GM19025 (cell line): ENCODE data around the gene WFS1.

Source experiments
- ATAC-seq: cut with Tn5 transposase; IDR thresholded peaks from one replicate; pipeline ENCODE4 v1.9.1; 2021; ENCODE audit warnings: mild to moderate bottlenecking, low read depth, moderate library complexity; ENCODE audit not compliant: unreplicated experiment

Gene WFS1

DNA sequence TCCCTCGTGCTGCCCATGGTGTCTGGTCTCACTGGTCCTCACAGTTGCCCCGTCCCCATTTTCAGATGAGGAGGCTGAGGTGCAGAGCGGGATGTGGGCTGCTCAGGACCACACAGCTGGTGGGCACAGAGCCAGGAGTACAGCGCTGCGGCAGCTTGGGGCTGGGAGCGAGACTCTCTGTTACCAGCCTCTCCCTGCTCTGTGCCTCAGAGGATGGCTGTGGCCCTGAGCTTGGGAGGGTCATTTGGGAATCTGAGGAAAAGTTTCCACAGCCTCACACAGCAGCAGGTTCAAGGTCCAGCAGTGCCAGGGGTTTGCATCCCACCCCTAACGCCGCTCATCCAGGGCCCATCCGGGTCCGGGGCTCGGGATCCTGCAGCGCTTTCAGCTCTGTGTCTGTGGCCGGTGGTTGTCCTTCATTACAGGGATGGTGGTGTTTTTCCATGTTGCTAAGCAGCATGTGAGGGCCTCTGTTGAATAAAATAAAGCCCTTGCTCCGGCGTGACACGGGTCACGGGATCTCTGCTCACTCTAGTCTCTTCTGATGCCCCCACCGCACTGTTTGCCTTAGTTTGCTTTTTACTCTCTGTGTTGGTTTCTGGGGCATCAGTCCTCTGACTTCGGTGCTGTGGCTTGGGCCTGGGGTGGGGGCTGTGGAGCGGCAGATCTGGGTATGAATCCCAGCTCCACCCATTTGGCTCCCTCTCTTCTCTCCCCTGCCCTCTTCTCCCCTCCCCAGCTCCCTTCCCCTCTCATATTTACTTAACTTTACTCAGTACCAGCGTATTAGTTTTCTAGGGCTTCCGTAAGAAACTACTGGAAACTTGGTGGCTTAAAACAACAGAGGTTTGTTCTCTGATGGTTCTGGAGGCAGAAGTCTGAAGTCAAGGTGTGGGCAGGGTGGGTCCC is 6.5 kb downstream of the WFS1 start:
- ATAC-seq, result no peak

DNA sequence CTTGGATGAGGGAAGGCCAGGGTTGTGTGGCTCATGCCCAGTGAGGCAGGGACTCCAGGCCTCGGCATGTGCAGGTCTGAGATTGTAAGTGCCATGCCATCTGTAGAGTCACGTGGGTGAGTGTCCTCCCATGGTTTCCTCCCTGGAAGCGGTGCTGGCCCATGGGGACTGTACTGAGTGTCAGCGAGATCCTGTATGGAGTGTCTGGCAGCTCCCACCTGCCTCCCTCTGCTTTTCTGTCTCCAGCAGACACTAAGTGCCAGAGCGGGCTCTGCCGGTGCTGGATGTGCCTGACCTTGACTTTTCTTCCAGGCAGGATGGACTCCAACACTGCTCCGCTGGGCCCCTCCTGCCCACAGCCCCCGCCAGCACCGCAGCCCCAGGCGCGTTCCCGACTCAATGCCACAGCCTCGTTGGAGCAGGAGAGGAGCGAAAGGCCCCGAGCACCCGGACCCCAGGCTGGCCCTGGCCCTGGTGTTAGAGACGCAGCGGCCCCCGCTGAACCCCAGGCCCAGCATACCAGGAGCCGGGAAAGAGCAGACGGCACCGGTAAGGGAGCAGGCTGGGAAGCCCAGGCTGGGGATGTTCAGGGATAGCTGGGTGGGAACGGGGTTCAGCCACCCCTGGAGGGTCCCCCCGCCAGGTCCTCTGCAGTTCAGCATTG is 7.6 kb downstream of the WFS1 start:
- no peak for ATAC-seq

DNA sequence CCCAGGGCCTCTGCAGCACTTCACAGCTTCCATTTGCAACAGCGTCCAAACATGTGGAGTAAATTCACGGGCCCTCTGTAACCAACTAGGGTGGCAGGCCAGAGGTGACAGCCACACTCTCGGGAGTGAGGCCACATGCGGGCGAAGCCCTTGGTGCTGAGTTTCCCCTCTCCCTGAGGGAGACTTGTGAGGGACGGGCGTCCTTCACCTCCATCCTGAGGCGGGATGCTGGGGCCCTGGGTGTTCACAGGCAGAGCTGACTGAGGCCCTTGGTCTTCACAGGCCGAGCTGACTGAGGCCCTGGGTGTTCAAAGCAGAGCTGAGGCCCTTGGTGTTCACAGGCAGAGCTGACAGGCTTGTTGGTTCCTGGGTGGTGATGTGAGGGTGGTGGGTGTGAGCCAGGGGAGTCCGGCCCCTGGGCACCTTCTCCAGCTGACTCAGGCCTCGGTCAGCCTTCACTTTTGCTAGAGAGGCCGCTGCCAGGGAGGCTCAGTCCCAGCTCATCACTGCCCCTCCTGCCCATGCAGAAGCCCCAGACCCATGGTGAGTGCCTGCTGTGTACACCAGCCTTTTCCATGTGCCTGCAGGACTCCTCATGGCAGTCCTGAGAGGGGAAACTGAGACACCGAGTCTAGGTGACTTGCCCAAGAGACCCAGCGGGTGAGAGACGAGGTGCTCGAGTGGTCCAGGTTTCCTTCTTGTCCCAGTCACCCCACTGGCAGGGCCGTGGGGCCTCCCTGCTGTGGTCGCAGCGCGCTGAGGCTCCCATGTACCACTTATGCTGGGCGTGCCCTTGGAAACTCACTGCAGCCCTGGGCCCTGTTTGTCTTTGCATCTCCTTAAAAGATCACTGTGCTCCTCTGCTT is 8.5 kb downstream of the WFS1 start:
- ATAC-seq, result no peak

DNA sequence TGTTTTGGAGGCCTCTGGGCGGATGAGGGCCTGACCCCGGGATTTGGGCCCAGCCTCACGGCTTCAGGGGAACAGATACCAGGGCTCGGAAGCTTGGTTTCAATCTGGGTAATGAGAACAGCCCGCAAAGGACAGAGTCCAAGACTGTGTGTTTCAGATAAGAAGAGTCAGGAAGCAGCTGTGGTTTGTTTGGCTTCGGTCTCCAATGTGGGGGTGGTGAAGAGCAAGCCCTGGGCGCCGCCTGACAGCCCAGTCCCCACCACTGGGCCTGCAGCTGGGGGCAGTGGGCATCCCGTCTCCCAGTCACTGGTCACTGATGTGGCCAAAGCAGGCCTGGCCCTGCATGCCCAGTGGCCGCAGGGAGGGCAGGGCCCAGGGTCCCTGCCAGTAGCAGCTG is 9.1 kb downstream of the WFS1 start:
- ATAC-seq, result peak; percentile 79

DNA sequence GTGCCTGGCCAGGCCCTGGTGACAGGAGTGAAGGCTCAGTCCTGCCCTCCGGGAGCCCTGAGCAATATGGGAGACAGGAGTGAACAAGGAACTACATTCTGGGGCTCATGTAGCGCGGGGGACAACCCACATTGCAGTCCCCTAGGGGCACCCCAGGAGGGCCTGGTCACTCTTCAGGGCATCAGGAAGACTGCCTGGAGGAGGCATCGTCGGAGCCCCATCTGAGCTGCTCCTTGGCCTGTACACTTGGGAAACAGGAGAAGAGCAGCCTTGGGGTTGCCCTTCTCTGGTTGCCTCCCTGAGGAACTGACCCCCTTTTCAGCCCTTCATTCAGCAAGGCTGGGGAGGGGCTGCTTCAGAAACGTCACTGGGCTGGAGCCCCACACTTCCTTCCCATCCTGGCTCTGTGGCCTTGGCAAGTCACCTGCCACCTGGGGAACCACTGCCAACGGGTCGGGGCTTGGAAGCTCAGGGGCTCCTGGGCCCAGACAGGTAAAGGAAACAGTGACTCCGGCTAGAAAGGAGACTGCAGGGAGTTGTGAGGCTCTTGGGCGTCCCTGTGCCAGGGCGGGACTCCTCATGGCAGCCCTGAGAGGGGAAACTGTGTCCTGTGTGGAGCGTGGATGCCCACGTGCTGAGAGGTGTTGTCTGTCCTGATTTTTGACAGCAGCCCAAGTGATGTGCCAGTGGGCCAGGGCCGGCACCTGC is 10.1 kb downstream of the WFS1 start:
- no peak for ATAC-seq

DNA sequence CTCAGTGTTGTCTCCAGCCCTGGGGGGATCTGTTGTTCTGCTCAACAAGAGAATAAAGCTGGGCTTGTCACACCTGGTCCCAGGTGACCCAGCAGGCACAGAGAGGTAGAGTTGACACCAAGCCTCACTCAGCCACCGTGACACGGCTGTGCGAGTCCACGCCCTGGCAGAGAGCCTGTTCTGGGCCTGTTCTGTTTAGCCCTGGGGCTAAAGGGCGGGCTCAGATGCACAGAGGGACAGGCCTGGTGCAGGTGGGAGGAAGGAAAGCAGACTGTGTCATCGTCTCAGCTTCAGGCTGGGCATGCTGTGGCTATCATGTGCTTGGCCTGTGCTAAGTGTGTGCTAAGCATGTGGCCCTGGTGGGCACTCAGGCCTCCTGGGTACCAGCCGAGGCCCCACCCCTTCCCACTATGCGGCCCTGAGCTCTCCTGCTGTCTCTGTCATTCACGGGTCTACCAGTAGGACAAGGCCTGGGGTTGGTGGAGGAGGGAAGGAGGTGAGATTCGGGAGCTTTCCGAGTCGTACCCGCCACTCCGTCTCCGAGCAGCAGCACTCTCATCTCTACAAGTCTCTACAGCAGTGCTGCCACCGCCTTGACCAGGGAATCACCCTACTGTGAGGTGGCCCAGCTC is 10.8 kb downstream of the WFS1 start:
- ATAC-seq, result no peak

DNA sequence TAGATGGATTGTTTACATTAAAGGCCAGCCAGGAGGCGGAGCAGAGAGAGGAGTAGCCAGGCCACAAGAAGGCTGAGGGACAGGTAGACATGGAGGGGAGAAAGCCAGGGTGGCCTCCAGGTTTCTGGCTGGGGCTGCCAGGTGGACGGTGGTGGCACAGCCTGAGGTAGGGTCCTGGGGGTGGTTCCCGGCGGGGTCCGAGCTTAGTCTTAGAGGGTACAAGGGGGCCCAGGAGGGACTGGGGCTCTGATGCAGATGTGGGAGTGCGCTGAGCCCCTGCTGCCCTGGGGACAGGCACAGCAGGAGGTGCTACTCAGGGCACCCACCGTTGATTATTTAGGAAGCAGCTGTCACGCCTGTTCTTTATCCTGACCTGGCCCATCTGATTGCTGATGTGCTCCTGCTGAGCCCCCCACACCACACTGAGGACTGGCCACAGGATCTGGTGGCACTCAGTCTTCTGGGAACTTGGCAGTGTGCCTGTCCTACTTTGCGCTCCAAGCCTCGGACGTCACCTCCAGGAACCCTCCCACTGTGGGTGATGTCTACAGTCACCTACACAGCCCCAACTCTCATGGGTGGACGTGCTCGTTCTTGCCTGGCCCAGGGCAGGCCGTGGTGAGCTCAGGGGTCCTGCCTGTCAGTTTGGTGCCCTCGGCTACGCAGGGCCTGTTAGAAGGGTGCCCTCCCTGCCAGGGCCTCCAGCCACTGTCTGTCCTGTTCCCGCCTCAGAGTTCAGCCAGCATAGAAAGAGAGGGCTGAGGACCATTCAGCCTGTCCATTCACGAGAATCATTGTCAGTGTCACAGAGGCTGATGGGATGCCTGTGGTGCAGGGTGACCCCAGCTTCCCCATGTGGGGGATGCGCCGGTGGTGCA is 12.0 kb downstream of the WFS1 start:
- ATAC-seq, result no peak

DNA sequence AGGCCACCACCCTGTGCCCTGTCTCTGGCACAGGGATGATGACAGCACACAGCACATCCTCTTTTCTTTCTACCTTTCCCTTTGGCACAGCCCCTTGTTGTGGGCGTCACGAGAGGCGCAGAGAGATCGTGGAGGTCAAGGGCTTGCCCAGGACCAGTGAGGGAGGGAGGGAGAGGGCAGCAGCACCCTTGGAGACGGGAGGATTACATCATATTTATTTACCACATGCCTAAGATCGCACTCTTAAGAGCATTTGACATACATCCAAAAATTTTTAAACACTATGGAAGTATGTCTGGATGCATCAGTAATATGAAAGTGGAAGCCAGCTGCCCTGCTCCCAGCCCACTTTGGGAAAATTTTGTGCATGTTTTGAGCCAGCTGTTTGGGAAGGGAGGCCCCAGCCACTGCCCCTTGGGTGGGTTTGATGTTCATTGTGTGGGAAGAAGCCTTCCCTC is 12.7 kb downstream of the WFS1 start:
- no peak for ATAC-seq

DNA sequence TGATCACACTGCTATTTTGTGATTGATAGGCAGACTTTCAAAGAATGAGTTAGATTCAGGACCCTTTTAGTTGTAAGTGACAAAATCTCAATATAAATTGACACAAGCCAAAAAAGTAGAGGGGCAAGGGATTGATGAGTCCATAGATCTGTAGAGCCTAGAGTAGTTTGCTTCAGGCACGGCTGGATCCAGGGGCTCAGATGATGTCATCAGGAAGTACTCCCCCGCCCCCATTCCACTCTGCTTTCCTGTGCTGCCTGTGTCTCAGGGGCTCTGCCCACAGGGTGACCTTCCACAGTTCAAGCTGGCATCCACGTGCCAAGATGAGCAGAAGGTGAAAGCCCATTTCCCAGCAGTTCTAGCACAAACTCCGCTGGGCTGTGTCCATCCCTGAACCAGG is 13.6 kb downstream of the WFS1 start:
- ATAC-seq, result no peak

DNA sequence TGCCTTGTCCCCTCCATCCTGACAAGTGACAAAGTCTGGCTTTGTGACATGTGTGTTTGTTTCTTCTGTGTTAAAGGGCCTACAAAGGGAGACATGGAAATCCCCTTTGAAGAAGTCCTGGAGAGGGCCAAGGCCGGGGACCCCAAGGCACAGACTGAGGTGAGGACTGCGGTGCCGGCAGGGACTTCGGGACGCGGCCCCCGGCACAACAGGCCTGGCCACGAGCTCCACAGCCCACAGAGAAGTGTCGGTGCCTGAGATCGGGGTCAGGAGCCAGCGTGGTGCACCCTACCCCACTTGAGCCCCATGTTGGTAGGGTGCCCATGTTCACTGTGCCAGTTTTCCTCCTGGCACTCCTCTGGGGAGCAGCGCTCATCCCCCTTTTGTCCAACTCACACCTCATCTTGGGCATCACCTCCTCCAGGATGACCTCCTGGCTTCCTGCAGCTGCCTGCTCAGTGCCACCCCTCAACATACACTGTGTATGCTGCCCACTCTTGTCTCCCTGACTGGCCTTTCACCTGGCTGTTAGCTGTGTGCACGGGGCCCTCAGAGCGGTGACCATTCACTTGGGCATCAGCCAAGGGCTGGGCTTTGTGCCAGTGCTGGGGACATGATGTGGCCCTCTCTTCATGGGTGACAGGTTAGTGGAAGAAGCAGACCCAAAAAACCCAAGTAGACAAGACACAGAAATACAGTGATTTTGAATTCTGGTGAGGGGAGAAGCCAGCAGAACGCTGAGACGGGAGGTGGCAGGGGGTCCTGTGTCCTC is 17.6 kb downstream of the WFS1 start:
- ATAC-seq, result no peak

DNA sequence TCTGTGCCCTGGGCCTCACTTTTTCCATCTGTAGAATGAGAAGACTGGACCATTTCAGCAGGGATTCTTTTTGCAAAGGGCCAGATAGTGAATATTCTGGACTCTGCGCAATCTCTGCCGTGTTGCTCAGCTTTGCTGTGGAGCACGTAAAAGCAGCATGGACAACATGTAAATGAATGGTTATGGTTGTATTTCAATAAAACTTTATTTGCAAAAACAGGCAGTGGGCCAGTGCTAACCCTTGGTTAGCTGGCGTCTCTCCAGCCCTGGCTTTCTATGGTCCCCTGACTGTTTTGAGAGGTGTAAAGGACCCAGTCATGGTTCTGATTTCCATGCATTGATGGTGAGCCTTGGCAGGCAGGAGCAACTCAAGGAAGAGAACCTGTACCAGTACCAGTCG is 18.7 kb downstream of the WFS1 start:
- ATAC-seq, result no peak

DNA sequence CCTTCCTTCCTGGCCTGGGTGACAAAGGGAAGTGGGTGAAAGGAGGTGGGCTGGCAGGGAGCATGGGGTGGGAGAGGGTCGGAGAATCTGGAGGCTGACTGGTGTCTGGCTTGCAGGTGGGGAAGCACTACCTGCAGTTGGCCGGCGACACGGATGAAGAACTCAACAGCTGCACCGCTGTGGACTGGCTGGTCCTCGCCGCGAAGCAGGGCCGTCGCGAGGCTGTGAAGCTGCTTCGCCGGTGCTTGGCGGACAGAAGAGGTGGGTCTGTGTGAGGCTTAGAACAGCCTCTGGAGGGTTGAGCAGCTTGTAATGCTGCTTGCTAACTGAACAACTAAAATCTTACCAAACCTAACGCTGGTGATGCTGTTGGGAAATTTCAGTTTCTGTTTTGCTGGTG is 19.2 kb downstream of the WFS1 start:
- no peak for ATAC-seq

DNA sequence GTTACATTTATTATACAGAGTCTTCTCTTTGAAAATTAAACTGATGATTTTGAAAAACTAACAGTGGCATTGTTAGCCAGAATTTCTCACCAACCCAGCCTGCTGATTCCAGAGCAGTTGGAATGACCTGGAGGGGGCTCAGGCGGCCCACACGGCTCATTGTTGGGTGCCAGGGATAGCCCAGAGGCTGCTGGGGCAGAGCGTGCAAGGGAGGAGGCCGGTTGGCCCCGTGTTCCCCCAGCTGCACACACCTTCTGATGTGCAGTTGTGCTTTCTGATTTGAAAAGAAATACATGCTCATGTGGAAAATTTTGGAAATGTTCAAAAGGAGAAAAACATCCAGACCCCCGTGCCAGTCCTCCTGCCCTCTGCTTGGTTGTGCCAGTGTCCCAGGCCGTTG is 20.6 kb downstream of the WFS1 start:
- no peak for ATAC-seq

DNA sequence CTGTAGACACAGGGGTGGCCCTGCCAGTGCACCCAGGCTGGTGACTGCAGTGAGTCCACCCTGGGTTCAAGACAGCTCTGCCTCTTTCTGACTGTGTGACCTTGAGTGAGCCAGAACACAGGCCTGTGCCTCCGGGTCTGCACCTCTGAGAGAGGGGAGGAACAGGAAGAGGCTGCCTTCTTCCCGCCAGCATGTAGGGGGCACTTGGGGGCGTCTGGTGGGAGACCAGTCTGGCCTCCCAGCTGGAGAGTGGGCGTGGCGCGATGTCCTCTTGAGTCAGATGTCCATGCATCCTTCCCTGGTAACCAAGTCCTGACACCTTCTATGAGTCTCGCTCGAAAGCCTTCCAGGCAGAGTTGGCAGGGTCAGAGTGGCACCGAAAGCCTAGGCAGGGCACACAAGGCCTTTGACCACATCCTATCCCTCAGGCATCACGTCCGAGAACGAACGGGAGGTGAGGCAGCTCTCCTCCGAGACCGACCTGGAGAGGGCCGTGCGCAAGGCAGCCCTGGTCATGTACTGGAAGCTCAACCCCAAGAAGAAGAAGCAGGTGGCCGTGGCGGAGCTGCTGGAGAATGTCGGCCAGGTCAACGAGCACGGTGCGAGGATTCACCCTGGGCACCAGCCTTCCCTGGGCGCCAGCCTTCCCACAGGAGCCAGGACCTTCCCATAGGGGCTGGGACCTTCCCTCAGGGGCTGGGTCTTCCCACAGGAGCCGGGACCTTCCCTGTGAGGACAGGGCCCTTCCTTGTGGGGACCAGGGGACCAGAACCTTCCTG is 21.3 kb downstream of the WFS1 start:
- no peak for ATAC-seq

DNA sequence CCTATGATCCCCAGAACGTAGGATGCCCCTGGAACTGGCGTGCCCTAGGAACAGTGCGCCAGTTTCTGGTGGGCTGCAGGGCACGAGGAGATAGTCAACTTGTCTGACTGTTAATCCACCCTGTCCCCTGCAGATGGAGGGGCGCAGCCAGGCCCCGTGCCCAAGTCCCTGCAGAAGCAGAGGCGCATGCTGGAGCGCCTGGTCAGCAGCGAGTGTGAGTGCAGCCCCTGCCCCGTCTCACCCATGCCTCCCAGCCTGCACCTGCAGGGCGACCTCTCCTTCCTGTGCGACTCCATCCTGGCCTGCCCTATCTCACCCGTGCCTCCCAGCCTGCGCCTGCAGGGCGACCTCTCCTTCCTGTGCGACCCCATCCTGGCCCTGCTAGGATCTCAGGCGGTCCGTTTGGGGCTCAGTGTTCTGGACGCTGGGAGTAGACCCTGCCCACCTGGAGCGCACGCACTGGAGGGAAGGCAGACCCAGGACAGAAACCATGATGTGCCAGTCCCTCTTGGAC is 22.2 kb downstream of the WFS1 start:
- ATAC-seq, result no peak

DNA sequence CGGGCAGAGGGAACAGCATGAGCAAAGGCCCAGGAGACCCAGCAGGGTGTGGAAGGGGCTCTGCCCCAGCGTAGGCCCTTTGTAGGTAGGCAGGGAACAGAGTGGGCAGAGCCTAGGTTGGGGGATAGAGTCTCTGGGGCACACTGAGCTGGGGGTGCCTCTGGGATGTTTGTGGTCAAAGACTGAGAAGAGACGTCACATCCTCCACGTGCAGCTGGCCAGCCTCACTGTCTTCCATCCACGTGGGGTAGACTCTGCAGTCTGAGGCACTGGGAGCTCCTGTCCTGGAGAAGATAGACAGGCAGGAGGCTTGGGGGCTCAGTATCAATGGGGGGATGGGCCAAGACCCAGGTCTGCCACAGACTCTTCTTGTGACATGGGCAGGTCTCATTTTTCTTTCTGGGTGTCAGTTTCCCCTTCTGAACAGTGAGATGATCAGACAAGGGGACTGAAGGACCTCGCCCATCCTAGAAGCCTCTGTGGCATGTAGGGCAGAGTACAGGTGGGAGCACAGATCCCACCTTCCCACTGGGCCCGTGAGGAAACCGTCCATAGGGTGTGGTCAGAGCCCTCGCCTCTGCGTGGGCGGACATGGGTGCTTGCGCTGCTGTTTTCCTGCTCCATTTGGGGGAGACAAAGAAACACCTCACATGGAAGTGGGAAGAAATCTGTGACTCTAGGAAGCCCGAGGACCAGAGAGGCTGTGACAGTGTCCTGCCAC is 22.9 kb downstream of the WFS1 start:
- ATAC-seq, result peak; percentile 55

DNA sequence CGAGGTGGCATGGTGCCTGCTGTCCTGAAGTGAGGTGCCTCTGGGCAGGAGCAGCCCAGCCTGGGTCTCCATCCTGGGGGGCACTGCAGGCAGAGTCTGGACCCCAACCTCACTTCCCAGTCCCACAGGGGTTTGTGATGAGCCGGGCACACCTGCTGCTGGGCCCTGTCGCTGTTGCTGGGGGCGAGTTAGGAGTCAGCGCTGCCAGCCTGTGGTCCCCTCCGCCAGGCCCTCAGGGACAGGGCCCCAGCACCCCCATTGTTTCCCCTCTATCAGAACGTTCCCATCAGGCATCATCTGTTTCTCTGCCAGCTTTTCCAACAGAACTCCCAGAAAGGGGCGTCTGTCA is 23.4 kb downstream of the WFS1 start:
- no peak for ATAC-seq
